ENCODE results near the gene NME7.

NME7 gene

GRCh38 chr1:169156580-169156979 lies 211.0 kb downstream of the NME7 start:
- DNase-seq: no peak

GRCh38 chr1:169155675-169156074 lies 211.9 kb downstream of the NME7 start:
- DNase-seq: no peak

GRCh38 chr1:169151338-169151837 lies 216.2 kb downstream of the NME7 start:
- no peak for DNase-seq

GRCh38 chr1:169150641-169151337 lies 216.8 kb downstream of the NME7 start:
- DNase-seq: no peak

- DNase-seq: no peak
Observed at GRCh38 chr1:169149555-169150286, 217.9 kb downstream of the NME7 start.

- no peak for DNase-seq
Observed at GRCh38 chr1:169148472-169149252, 218.9 kb downstream of the NME7 start.

- no peak for DNase-seq
Observed at GRCh38 chr1:169146576-169147214, 220.9 kb downstream of the NME7 start.

GRCh38 chr1:169144941-169145626 lies 222.5 kb downstream of the NME7 start:
- no peak for DNase-seq

GRCh38 chr1:169143984-169144383 lies 223.6 kb downstream of the NME7 start:
- DNase-seq: no peak

- no peak for DNase-seq
Observed at GRCh38 chr1:169143346-169143745, 224.3 kb downstream of the NME7 start.

GRCh38 chr1:169142129-169142528 lies 225.5 kb downstream of the NME7 start:
- DNase-seq: no peak

- DNase-seq: no peak
Observed at GRCh38 chr1:169141356-169141755, 226.2 kb downstream of the NME7 start.

- DNase-seq: no peak
Observed at GRCh38 chr1:169138866-169139670, 228.5 kb downstream of the NME7 start.

- no peak for DNase-seq
Observed at GRCh38 chr1:169137357-169137756, 230.2 kb downstream of the NME7 start.

GRCh38 chr1:169133801-169134502 lies 233.6 kb downstream of the NME7 start:
- no peak for DNase-seq

GRCh38 chr1:169133228-169133576 lies 234.4 kb downstream of the NME7 start:
- no peak for DNase-seq

GRCh38 chr1:169132512-169133227 lies 234.9 kb downstream of the NME7 start:
- DNase-seq: no peak

GRCh38 chr1:169130683-169131082 lies 236.9 kb downstream of the NME7 start:
- no peak for DNase-seq

All from nucleus accumbens (tissue), 56 donors.